Activated CD4-positive, alpha-beta T cell treated with anti-CD3 and anti-CD28 coated beads, Interleukin-2, amount 50 U/mL, for 4 hours (primary cell): ENCODE data around the gene CHL1.

Source experiments
- DNase-seq, 2 experiments: peaks; one replicate each; pipeline ENCODE4 v3.0.0-alpha.2; 2020

Gene CHL1

GRCh38 chr3:217099-217813 lies 20.7 kb downstream of the CHL1 start:
- no peak for DNase-seq

- DNase-seq = no peak
These were observed 21.4 kb downstream of the CHL1 start for GRCh38 chr3:217948-218347.

GRCh38 chr3:228442-229182 lies 32.0 kb downstream of the CHL1 start:
- DNase-seq = no peak

DNA sequence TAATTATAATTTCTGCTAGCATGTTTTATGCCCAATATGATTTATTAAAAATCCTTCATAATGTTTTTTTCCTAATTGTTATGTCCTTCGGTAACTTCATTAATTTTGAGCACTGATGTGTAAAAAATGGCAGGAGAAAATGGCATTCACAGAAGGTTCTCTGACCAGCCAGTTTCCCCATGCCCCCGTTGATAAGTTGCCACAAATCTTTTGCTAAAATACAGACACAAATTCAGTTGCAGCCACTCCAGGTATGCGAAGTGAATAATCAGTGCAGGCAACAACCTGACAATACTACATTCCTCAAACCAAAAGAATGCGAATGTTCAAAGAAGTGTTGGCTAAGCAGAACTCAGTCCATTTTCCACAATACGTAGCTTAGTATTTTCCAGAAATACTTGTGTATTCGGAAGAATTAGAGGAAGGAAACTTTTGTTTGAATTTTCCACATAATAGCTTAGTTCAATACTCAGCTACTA lies 32.7 kb downstream of the CHL1 start:
- no peak for DNase-seq

DNA sequence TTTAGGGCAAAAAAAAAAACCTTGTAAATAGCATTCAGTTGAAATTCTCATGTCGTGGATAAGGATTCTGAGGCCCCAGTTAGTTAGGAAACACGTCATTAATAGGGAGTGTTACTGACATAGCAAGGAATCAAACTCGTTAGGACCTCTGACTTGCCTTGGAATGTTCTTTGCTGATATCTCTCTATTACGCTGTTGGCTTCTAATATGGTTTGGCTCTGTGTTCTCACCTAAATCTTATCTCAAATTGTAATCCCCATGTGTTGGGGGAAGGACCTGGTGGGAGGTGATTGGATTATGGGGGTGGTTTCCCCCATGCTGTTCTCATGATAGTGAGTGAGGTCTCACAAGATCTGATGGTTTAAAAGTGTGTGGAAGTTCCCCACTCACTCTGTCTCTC lies 40.3 kb downstream of the CHL1 start:
- no peak for DNase-seq

DNA sequence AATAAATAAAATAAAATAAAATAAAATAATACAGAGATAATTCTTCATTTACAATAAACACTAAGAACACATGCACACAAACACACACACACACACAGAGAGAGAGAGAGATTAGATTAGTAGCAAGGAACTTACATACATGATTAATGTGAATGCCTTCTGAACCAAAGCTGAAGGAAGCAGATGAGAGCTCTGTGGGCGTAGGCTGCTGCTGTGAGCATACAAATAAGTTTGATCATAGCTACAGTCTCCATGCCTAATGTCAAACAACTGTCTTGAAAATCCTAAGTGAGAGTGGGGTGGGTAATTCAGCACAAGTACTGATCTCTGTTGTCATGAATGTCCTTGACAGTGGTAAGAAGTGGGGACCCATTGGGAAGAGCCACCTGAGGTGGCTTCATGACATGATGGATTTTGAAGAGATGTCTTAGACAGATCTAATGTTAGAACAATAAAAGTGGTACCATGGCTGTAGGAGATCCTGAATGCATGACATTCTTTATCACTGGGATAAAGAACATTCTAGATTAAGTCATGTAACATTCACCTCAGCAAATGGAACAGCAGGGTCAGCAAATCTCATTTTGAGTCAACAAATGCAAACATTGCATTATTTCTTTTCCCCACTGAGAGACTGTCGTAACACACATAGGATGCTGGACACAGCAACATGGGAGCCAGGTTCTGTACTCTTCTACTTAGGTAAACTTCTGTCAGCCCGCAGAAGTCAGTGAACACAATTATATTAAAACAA lies 46.2 kb downstream of the CHL1 start:
- DNase-seq = no peak

DNA sequence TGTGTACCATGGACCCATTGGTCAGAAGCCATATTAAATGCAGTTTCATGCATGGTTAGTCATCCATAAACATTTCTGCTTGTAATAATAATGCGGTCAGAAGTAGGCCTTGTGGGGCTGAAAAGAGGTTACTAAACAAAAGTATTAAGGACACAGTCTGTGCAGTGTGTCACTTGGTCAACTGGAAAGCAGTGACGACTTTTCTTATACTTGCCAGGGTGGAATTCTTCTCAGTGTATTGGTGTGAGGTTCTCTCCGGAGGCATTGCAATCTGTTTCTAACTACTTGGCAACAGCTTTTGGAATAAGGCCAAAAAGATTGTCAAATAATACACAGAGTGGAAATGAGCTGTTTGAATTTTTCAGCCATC lies 46.8 kb downstream of the CHL1 start:
- DNase-seq = no peak

GRCh38 chr3:244041-244440 lies 47.5 kb downstream of the CHL1 start:
- no peak for DNase-seq

GRCh38 chr3:247916-248315 lies 51.4 kb downstream of the CHL1 start:
- DNase-seq = no peak

DNA sequence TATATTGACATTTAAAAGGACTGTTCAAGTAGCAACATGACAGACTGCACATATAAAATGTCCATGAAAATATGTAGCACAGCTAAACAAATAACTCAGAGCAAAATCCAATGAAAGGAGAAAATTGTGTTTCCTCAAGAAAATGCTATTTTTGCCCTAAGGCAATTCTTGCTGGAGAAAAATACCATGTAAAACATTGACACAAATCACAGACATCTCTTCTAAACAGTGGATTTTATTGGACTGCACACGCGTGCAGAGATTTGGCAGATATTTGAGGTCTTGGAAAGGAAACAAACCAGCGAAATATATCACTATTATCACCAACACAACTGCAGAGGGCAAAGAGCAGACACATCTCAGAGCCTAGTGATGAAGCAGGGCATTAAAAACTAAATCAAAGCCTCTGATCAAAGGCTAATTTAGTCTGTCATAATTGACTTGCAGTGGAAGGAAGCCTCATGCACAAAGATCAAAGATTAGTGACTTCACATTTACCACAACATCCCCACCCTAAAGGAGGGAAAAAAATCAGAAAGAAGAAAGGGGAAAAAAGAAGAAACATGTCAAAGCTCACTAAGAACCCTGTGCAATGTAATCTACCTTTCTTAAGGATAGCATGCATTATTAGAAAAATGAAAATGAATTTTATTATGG lies 52.4 kb downstream of the CHL1 start:
- no peak for DNase-seq

- no peak for DNase-seq
These were observed 53.2 kb downstream of the CHL1 start for GRCh38 chr3:249587-250262.

DNA sequence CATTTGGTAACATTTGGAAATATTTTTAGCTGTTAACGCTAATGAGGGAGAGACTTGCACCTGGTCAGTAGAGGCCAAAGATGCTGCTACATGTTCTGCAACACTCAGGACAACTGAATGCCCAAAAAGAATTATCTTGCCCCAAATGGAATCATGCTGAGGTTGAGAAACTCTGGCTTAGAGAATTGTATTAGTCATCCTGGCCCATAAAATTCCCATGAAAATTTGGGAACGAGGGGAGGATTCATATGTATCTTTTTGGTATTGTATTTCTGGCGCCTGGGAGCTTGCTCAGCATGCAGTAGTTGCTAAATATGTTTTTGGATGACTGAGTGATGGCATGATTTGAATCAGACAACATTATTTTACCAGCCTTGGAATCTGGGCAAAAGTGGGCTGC lies 59.9 kb downstream of the CHL1 start:
- no peak for DNase-seq

DNA sequence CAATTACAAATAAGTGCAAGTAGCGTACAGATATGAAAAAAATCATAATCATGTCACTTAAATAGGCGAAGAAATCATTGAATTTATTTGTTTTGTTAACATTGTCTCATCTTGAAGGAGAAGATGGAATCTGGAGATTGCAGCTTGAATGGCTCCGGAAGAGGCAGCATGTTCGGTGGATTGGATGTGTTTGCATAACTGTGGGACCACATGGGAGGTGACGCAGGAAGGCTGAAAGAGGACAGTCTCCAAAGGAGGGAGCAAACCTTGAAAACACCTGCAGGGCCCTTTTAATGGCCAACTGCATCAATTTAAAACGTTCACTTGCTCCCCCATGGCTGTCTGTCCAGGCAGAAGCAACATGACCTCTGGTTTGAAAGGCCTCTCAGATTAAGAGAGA lies 61.3 kb downstream of the CHL1 start:
- DNase-seq = no peak

DNA sequence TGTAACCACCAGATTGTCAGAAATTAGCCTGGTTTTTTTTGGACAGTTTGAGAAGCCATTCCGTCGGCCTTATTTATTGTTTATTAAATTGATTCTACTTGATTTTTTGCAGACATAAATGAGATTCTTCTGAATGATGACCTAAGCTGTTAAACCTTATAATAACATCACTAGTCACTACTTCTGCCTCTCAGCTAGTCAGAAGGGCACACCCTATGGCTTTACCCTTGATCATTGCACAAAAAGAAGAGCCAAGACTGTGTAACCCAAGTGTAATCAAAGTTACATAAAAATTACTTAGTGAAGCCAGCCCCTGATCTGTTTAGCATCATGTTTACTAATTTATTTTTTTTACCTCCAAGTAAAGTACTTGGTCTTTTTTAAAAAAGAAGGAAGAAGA lies 64.3 kb downstream of the CHL1 start:
- DNase-seq = no peak

GRCh38 chr3:263393-263792 lies 66.8 kb downstream of the CHL1 start:
- no peak for DNase-seq

DNA sequence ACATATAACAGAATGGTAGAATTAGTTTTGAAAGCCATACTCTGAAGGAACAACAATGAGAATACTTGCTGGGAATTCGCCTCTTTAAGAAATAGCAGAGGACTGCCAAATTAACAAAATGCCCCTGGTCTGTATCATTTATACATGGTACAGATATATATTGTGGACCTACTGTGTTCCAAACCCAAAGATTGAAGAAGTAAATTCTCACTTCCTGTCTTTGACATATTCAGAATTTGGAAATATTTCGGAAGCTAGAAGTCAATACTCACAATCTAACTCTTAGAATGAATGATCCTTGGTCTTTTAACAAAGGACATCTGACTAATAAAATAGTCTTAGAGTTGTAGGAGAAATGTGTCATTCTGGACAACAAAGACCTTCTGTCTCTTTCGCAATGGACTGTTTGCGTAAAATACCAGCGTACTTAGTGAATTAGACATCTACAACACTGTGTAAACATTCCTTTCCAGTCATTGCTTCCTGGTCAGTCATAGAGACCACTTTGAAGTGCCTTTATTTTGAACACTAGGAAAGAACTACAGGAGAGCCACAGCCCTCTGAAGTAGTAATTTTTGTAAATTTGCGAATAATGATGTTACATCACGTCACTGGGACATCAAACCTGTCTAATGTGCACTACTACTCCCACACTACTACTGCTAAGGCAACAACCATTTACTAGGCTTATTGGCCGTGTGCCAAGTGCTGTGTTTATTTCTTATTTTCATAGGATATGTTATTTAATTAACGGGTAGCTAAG lies 68.0 kb downstream of the CHL1 start:
- no peak for DNase-seq

DNA sequence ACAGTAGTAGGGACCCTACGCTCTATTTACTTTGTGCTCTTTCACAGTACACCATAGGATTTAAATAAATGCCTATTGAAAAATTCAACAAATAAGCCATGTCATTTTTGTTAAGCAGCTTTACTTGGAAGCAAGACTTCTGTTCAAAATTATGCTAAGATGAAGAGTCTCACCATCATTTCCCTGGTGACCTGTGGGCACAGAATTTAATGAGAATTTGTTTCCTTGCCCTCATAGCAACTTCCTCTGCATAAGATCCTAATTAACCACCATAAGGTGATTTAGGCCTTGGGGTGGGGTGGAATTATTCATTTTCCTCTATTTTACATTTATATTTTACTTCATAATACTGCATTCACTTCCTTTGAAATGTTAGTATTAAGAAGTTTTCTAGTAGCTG lies 70.5 kb downstream of the CHL1 start:
- no peak for DNase-seq

DNA sequence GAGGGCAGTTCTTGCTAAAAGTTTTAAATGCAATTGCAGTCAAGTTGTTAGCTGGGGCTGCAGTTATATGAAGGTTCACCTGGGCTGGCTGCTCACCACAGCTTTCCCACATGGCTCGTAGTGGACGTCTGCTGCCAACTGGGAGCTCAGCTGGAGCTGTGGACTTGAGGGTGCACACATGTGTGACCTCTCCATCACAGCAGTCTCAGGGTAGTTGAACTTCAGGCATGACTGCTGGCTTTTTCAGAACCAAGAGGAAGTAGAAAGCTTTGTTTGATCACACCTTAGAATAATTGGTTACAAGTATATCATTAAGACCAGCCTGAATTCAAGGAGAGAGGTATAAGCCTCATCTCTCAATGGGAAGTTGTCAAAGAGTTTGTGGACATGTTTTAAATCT lies 74.1 kb downstream of the CHL1 start:
- no peak for DNase-seq

DNA sequence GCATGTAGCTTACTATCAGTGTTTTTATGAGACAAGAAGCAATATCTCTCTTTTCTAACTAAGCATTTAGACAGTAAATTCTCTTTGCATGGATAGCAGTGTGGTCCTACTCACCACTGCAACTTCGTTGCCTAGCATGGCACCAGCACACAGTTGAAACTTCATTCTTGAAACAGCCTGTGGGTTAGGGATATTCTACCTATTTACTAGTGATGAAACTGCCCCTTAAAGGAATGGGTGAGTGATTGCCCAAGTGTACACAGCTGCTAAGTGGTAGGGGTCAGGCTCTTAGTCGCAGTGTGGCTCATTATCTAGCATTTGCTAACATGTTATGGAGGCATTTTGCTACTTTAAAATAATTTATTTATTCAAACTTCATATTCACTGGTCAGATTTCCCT lies 78.4 kb downstream of the CHL1 start:
- no peak for DNase-seq

GRCh38 chr3:277873-278272 lies 81.3 kb downstream of the CHL1 start:
- no peak for DNase-seq

- no peak for DNase-seq
These were observed 81.9 kb downstream of the CHL1 start for GRCh38 chr3:278300-279064.
